Fibroblast of skin of back (primary cell): Measurements from ENCODE around the gene DGKD.

ENCODE experiments used
- DNase-seq: peaks from one replicate; pipeline ENCODE4 v3.0.0-alpha.2; 2013

DGKD gene

GRCh38 chr2:233463586-233463985 is 109.3 kb downstream of the DGKD start:
- DNase-seq = no peak

DNA sequence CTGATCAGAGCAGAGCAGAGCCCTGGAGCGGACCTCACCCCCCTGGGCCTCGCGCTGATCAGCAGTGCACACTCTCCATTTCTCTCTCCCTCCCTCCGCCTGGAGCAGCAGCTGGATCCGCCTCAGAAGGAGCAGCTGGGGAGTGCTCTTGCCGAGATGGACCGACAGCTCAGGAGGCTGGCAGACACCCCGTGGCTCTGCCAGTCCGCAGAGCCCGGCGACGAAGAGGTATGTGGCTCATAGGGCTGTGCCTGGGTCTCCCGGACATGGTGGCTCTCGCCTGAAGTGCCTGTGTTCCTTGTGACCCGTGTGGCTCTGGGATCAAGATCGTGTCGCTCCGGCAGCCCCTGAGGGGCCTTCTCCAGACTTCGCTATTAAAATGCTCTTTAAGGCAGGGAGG is 109.8 kb downstream of the DGKD start:
- DNase-seq = no peak

DNA sequence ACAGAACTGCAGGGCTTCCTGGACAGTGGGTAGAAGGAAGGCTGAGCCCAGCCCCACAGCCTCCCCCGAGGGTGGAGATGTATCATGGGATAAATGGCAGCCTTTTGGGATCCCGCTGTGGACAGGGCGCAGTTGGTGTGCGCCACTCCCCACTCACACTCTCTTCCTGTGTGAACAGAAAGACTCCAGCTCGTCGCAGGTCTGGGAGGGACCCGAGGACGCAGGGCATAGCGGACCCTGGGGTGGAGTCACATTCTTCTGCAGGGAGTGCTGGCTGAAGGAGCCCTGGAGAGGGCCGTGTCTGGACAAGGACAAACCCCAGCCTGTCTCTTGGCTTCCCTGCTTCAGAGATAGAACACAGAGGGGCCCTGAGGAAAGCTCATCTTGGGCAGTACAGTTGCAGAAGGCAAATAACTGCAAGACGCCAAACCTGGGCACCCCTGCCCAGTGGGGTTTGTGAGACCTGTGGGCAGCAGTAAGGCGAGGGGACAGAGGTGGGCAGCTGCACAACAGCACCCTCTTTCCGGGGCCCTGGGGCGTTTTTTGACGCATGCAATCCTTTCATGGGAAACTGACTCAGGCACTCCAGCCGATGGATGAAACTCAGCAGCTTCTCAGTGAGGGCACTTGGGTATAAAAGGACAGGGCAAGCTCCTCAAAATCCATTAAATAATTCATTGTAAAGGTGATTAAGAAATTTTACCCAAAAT is 110.4 kb downstream of the DGKD start:
- no peak for DNase-seq

GRCh38 chr2:233466991-233467603 is 112.8 kb downstream of the DGKD start:
- no peak for DNase-seq

- no peak for DNase-seq
Measured at GRCh38 chr2:233468047-233468740, 113.9 kb downstream of the DGKD start.

DNA sequence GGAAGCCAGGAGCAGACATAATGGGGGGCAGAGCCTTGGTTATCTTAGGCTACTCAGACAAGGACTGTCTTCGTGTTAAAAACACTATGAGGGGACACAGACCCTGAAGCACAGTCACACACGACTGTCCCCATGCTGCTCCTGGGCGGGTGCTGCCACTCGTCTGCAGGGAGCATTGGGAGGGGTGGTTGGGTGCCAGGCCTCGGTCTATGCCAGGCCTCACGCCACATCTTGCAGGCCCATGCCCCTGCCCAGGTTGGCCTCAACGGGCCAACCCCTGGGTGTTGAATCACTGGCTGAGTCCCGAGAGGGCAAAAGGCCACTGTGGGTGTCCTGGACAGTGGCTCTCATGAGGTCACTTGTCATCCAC is 114.4 kb downstream of the DGKD start:
- DNase-seq = no peak

GRCh38 chr2:233469261-233470010 is 115.1 kb downstream of the DGKD start:
- DNase-seq = no peak

DNA sequence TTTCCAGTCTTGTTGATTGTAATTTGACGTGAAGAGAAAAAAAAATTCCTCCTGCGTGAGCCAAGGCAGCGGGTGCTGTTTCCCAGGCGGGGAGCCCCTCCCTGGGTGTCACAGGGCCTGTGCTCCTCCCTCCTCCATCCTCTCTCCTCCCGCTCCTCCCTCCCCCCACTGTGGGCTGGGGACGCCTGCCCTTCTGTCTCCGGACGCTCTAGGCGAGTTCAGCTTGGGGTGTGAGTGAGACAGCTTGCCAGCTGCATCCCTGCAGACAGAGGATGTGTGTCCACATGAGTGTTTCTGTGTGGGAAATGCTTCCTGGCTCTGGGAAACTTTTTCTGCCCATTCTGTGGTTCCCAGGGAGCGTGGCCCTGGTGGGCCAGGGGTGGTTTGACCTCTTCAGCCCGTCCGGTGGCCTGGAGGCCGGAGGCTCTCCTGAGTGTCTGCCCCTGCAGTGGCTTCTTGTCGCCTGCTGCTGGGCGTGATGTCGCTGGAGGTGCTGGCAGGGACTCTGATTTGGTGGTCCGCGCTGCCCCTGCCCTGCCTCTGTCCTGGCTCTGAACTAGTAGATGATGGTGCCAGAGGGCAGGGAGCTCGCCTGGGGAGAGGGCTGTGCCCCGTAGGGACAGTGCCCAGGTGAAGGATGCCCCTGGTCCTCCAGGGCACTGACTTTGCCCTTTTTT is 115.9 kb downstream of the DGKD start:
- no peak for DNase-seq

DNA sequence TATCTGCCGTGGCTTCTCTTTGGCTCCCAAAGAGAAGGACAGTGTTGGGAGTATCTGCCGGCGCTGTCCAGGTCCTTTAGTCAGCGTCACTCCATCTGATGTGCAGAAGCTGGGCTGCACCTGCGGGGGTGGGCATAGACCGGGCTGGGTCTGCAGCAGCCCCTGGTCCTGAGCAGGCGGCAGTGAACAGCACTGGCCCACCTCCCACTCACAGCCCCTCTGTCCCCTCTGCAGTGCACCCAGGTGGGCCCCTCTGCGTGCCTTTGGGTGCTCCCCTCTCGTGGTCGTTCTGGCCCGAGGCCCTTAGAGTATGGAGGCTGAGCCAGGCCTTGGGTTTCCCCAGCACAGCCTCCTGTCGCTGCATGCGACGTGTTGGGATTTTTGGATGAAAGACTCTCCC is 116.5 kb downstream of the DGKD start:
- no peak for DNase-seq

- DNase-seq = no peak
Measured at GRCh38 chr2:233471291-233472035, 117.2 kb downstream of the DGKD start.

DNA sequence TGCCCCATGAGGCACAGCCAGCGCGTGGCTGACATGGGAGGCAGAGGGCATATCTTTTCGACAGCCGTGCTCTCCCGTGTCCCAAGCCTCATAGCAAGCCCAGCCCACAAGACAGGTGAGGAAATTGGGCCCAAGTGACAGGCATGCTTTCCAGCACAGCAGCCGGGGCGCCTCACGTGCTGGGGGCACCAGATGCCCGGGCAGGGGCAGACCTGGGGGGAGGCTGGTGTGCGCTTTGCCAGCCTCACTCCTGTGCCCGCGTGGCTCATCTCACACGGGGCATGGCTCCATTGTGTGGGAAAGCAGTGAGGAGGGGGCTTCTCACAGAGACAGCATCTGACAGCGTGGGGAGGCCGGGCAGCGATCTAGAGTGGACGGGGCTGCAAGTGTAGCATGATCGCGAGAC is 119.1 kb downstream of the DGKD start:
- DNase-seq = no peak

GRCh38 chr2:233473878-233474277 is 119.6 kb downstream of the DGKD start:
- DNase-seq = no peak

DNA sequence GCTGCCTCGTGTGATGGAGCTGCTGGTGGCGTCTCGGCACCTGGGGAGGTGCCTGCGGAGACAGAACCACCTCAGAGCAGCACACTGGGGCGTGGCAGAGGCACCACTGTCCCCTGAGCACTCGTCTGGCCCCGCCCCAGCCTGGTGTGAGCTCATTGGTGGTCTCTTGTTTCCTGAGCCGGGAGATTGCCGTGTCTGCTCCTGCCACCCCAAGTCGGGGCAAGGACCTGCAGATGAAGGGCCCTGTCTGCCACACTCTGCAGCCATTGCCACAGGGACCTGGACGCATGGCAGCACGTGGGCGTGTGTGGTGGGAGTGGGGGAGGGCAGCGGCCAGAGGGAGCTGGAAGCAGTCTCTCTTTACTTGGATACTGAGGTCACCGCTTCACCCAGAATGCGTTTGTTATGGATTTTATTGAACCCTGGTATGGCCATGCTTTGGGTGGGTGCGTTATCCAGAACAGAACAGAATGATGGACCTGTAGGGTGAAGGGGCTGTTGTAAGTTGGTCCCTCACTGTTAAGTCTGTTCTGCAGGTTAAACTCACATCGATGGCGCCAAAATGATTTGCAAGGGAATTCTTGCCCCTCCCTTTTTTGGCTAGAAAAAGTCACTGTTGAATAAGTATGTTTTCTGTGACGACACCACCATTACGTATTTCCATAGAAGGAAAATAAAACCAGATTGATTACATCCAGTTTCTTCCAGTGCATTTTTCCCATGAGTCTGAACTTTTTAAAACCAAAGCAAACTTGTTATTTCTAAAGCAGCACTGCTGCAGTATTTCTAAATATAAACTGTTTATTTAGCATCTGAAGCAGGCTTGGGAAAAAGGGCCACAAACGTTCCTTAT is 120.2 kb downstream of the DGKD start:
- no peak for DNase-seq

DNA sequence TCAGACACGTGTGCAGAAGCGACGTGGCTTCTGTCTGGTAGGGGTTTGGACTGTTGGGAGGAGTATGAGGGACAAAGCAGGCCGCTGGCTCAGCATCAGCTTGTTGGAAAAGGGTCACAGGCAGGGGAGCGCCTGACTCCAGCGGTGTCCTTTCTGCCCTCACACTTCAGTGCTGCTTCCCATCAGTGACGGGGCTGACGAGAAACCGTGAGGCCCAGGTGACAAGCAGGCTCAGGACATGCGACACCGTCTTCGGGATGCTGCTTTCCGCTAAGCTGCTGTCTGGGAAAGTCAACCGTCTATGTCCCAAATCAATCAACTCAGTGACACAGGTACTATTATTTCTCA is 121.7 kb downstream of the DGKD start:
- no peak for DNase-seq

DNA sequence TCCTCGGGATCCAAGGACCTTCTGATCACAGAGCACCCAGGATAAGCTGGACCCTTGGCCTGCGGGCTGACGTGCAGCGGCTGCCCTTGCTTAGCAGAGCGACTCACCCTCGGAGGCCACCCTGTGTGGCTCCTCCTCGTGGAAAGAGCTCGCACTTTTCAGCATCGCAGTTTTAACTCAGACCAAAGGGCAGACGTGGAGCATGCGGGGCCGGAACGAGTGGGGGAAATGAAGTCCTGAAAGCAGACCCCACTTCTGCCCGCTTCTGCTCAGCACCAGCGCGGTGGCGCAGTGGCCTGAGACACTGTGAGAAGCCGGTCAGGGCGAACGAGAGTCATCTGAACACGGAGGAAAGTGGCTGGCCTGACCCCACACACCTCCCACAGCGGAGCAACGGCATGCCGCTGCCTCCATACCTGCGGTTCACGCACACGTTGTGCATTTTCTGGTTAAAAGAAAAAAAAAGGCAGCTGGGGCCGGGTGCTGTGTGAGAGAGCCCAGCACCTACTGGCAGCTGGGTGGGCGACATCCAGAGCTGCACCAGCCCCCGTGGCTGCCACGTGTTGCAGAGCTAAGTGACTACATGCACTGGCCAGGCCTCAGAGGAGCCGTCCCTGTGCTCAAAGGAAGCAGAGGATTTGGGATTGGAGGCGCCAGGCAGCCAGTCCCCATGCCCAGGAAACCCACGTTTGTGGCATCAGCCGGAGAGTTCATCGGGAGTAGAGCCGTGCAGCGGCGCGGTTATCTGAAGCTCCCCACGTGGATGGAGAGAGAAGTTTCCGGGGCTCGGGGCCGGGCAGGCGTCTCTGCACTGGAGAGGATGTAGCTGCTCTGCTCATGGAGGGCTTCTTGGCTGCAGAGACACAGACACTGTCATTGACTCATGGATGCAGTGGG is 122.6 kb downstream of the DGKD start:
- DNase-seq = no peak

DNA sequence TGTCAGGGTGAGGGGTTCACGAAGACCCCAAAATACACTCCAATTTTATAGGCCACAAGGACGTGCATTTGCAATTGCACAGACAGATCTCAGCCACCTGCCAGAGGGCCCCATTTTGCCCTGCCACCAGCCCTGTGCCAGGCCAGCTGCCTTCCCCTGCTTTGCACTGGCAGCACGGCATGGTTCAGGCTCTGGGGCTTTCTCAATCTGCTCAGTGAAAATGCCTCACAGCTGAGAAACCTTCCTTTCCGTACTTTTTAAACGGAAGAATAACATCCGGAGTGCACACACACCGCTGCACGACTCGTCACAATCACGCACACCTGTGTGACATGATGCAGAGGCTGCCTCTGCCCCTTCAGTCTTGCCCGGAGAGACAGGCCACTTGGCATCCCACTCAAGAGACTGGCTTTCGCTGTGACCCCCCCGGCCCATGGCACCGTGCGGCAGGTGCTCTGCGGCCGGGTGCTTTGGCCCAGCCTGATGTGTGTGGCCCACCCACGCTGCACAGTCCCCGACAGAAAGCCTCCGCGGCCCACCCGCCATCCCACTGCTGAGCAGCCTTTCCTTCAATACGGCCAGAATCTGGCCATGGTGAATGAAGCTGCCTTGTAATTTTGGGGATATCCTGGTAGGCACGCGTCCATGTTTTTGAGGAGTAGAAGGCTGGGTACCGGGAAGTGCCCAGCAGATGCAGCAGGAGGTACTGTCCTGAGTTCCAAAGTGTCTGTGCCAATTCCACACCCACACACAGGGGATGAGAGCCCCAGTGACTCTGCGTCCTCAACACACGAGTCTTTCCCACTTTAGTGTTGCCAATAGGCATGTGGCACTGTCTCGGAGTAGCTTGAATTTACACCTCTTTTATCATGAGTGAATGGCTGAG is 123.5 kb downstream of the DGKD start:
- DNase-seq = no peak

GRCh38 chr2:233479616-233480489 is 125.6 kb downstream of the DGKD start:
- no peak for DNase-seq
